ENCODE results near the gene VWCE. TPM values are rescaled to one million over a fixed set of nuclear protein-coding genes. Genes with fewer than 3 reads are reported as not detected.

VWCE gene
- total and polyA plus RNA-seq, 10 of the 15 experiments (the other 5 are each of a cell fraction or from before 2014, with no cell fraction given), result 0.10 to 4.9 (median 2.4) TPM

DNA sequence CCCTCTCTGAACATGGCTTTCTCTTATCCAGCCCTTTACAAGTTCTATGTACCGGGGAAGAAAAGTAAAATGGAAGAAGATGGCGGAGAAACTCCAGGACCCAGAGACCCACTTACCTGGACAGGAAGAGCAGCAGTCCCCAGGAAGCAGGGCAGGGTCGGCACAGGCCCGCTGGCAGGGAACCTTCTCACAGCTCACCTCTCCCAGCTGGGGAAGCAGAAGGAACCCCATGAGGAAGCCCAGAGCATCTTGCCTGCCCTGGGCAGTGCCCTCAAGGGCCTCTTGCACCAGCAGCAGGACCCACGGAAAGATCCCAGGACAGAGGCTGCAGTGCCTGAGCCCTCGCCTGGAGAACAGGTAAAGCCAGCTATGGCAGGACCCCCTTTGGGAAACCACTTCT lies 30.7 kb downstream of the VWCE start:
- ChIA-PET CTCF (interaction anchor here (1.0 to 1.1 kb wide), 2 partner anchors 11 to 72 kb away, joined by 3 read pairs; no protein-coding TSS in a partner anchor), SMC1A (ENCODE audit: uncharacterized antibody, unreplicated experiment) (interaction anchor here (2.3 kb wide), 1 partner anchor 121 kb away, joined by 5 read pairs; no protein-coding TSS in a partner anchor), POLR2A (no interaction called here), RAD21 (ENCODE audit: unreplicated experiment) (no interaction called here)
- Histone ChIP-seq H4K20me1 (ENCODE audit: control insufficient read depth, insufficient read depth) (no peaks in the 10 kb centered on the region), H3K4me2 (ENCODE audit: control insufficient read depth, insufficient read depth) (no peak overlapping the region), H3K27ac (ENCODE audit: control insufficient read depth, insufficient read depth) (no peak overlapping the region), H3K27me3 (replicated peaks in 1 of 2; ENCODE audit: control insufficient read depth in 2 of 2, insufficient read depth in 2 of 2, low read length in 1 of 2) (no peaks in the 10 kb centered on the region), H3K9ac (ENCODE audit: control insufficient read depth, insufficient read depth, low read length) (no peak overlapping the region), H3K4me3 (no peak overlapping the region), H3K4me1 (ENCODE audit: control insufficient read depth, insufficient read depth, low read length) (no peaks in the 10 kb centered on the region), H3K9me3 (replicated peaks; ENCODE audit: control insufficient read depth, insufficient read depth, low read length) (no peaks in the 10 kb centered on the region), H3K36me3 (ENCODE audit: control insufficient read depth in 2 of 2, insufficient read depth in 2 of 2, low read length in 1 of 2) (no peaks in the 10 kb centered on the region; a peak in 1 of 4 replicates), H3K79me2 (ENCODE audit: control insufficient read depth, insufficient read depth, low read length) (no peaks in the 10 kb centered on the region), H2AFZ (ENCODE audit: control insufficient read depth, low read depth, low read length) (no peak overlapping the region)
- DNase-seq (ENCODE audit: low read depth, low spot score) (no peak), ATAC-seq (no peak), FAIRE-seq (no peak)
- no TSS peak for BruUV-seq (replicated peaks)
- WGBS (ENCODE audit: insufficient coverage, insufficient replicate concordance, low lambda C conversion rate, missing lambda C conversion rate), result 37% methylated on average over 6 of the region's 6 CpGs
- no peak for TF ChIP-seq HCFC1 (IDR thresholded peaks at IDR 0.05; ENCODE audit: low read length)
- TF ChIP-seq SUPT20H (IDR thresholded peaks at IDR 0.05; ENCODE audit: borderline replicate concordance, control insufficient read depth, low read depth, low read length), result no peak
- in situ Hi-C loops (cut with MboI), result no loop called here
- intact Hi-C loops (cut with micrococcal nuclease; ENCODE audit: unreplicated experiment), result no loop called here

DNA sequence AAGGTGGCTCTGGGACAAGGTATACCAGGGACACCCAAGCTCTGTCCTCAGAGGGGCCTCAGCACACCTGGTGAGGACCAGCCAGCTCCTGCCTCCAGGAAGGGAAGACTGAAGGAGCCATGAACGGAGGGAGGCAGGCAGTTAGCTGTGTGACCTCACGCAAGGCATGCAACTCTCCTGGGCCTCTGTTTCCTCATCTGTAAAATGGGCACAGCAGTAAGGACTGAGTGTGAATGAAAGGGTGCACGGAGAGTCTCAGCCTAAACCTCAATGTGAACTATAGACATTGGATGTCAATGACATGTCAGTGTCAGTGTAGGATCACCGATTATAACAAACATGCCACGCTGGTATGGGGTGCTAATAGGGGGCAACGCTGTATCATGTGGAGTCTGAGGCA lies 35.8 kb downstream of the VWCE start:
- POLR2A ChIA-PET, result interaction anchor here (0.5 kb wide), 1 partner anchor 459 kb away, joined by 4 read pairs; no protein-coding TSS in a partner anchor
- Histone ChIP-seq H3K36me3 (ENCODE audit: control insufficient read depth in 2 of 2, insufficient read depth in 2 of 2, low read length in 1 of 2) (no peaks in the 10 kb centered on the region), H3K79me2 (ENCODE audit: control insufficient read depth, insufficient read depth, low read length) (no peaks in the 10 kb centered on the region), H3K27me3 (replicated peaks in 1 of 2; ENCODE audit: control insufficient read depth in 2 of 2, insufficient read depth in 2 of 2, low read length in 1 of 2) (no peaks in the 10 kb centered on the region), H3K9me3 (replicated peaks; ENCODE audit: control insufficient read depth, insufficient read depth, low read length) (no peaks in the 10 kb centered on the region), H3K9ac (ENCODE audit: control insufficient read depth, insufficient read depth, low read length) (no peak overlapping the region), H3K4me3 (no peak overlapping the region), H3K27ac (ENCODE audit: control insufficient read depth, insufficient read depth) (no peak overlapping the region), H3K4me2 (ENCODE audit: control insufficient read depth, insufficient read depth) (no peak overlapping the region), H2AFZ (ENCODE audit: control insufficient read depth, low read depth, low read length) (no peak overlapping the region), H4K20me1 (ENCODE audit: control insufficient read depth, insufficient read depth) (no peaks in the 10 kb centered on the region), H3K4me1 (ENCODE audit: control insufficient read depth, insufficient read depth, low read length) (no peaks in the 10 kb centered on the region)
- 60% methylated on average over 6 of the region's 6 CpGs for WGBS (ENCODE audit: insufficient coverage, insufficient replicate concordance, low lambda C conversion rate, missing lambda C conversion rate)
- ATAC-seq (no peak), DNase-seq (ENCODE audit: low read depth, low spot score) (no peak), FAIRE-seq (no peak)
- intact Hi-C loops (cut with micrococcal nuclease; ENCODE audit: unreplicated experiment) (loop anchor here (10.0 kb wide), 1 partner anchor 75 kb away; the partner anchor contains the start of genes DDB1 and TKFC), in situ Hi-C loops (cut with MboI) (loop anchor here (5.0 kb wide), 1 partner anchor 133 kb away; the partner anchor contains the start of gene TMEM216)
- RAD21 ChIA-PET (ENCODE audit: unreplicated experiment), result interaction anchor here (1.3 to 1.4 kb wide), 2 partner anchors 77 to 126 kb away, joined by 6 to 7 read pairs; no protein-coding TSS in a partner anchor
- CTCF ChIA-PET, result interaction anchor here (0.7 to 1.5 kb wide), 5 partner anchors 51 to 218 kb away, joined by 3 to 4 read pairs (median 3); partner anchors contain the start of gene TMEM216
- SMC1A ChIA-PET (ENCODE audit: uncharacterized antibody, unreplicated experiment), result no interaction called here
- no TSS peak for BruUV-seq (replicated peaks)
- TF ChIP-seq, protein P1, sequence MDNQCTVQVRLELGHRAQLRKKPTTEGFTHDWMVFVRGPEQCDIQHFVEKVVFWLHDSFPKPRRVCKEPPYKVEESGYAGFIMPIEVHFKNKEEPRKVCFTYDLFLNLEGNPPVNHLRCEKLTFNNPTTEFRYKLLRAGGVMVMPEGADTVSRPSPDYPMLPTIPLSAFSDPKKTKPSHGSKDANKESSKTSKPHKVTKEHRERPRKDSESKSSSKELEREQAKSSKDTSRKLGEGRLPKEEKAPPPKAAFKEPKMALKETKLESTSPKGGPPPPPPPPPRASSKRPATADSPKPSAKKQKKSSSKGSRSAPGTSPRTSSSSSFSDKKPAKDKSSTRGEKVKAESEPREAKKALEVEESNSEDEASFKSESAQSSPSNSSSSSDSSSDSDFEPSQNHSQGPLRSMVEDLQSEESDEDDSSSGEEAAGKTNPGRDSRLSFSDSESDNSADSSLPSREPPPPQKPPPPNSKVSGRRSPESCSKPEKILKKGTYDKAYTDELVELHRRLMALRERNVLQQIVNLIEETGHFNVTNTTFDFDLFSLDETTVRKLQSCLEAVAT (IDR thresholded peaks at IDR 0.05), result no peak
- TF ChIP-seq RAD51 (IDR thresholded peaks at IDR 0.05), result no peak
- TF ChIP-seq SREBF2 (IDR thresholded peaks at IDR 0.05; ENCODE audit: low read length), result no peak
- TF ChIP-seq NR2C1 (IDR thresholded peaks at IDR 0.05), result no peak
- no peak for TF ChIP-seq NFYB (IDR thresholded peaks at IDR 0.05; ENCODE audit: insufficient read depth, low read depth, low read length)
- TF ChIP-seq, protein P2, sequence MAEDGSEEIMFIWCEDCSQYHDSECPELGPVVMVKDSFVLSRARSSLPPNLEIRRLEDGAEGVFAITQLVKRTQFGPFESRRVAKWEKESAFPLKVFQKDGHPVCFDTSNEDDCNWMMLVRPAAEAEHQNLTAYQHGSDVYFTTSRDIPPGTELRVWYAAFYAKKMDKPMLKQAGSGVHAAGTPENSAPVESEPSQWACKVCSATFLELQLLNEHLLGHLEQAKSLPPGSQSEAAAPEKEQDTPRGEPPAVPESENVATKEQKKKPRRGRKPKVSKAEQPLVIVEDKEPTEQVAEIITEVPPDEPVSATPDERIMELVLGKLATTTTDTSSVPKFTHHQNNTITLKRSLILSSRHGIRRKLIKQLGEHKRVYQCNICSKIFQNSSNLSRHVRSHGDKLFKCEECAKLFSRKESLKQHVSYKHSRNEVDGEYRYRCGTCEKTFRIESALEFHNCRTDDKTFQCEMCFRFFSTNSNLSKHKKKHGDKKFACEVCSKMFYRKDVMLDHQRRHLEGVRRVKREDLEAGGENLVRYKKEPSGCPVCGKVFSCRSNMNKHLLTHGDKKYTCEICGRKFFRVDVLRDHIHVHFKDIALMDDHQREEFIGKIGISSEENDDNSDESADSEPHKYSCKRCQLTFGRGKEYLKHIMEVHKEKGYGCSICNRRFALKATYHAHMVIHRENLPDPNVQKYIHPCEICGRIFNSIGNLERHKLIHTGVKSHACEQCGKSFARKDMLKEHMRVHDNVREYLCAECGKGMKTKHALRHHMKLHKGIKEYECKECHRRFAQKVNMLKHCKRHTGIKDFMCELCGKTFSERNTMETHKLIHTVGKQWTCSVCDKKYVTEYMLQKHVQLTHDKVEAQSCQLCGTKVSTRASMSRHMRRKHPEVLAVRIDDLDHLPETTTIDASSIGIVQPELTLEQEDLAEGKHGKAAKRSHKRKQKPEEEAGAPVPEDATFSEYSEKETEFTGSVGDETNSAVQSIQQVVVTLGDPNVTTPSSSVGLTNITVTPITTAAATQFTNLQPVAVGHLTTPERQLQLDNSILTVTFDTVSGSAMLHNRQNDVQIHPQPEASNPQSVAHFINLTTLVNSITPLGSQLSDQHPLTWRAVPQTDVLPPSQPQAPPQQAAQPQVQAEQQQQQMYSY (CRISPR knock-in tag; IDR thresholded peaks at IDR 0.05), result no peak
- TF ChIP-seq POLR2A (IDR thresholded peaks at IDR 0.05; ENCODE audit: low read depth, low read length), result no peak
- TF ChIP-seq, protein P3, sequence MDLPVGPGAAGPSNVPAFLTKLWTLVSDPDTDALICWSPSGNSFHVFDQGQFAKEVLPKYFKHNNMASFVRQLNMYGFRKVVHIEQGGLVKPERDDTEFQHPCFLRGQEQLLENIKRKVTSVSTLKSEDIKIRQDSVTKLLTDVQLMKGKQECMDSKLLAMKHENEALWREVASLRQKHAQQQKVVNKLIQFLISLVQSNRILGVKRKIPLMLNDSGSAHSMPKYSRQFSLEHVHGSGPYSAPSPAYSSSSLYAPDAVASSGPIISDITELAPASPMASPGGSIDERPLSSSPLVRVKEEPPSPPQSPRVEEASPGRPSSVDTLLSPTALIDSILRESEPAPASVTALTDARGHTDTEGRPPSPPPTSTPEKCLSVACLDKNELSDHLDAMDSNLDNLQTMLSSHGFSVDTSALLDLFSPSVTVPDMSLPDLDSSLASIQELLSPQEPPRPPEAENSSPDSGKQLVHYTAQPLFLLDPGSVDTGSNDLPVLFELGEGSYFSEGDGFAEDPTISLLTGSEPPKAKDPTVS (IDR thresholded peaks at IDR 0.05; ENCODE audit: low read depth, low read length), result no peak
- TF ChIP-seq RFX5 (IDR thresholded peaks at IDR 0.05; ENCODE audit: low read depth, low read length), result no peak
